Activated T-helper 1 cell treated with anti-CD3 and anti-CD28 coated beads, Interleukin-12 subunit alpha, Interleukin-12 subunit beta, Interleukin-2, Interleukin-4 antibody, amounts not matched to agents 30 ng/mL and 10 ng/mL and 1 ng/mL, durations not matched to agents 14 hours and 24 hours and 36 hours (primary cell): ENCODE data around the gene SPTBN4. TPM values are rescaled to one million over a fixed set of nuclear protein-coding genes. Genes with fewer than 3 reads are reported as not detected.
"Not testable (repeated sequence)": the region's sequence is repeated elsewhere in the genome, so short reads cannot be mapped to it uniquely, and the experiment has no call there.

Experiments
- DNase-seq: peaks from one replicate; pipeline ENCODE4 v3.0.0; 2021; ENCODE audit warnings: low spot score
- H3K27ac Mint-ChIP-seq: one replicate; pipeline ENCODE4 v1.8.0; 2021; ENCODE audit warnings: mild to moderate bottlenecking, mixed read lengths
- H3K27me3 Mint-ChIP-seq: one replicate; pipeline ENCODE4 v1.8.0; 2022; ENCODE audit warnings: mild to moderate bottlenecking, moderate library complexity, mixed read lengths; ENCODE audit not compliant: insufficient read depth
- H3K36me3 Mint-ChIP-seq: one replicate; pipeline ENCODE4 v1.8.0; 2021; ENCODE audit warnings: low read depth, mixed read lengths
- H3K4me1 Mint-ChIP-seq: one replicate; pipeline ENCODE4 v1.8.0; 2021; ENCODE audit warnings: low read depth, mixed read lengths
- H3K4me3 Mint-ChIP-seq: one replicate; pipeline ENCODE4 v1.8.0; 2021; ENCODE audit warnings: mild to moderate bottlenecking, moderate library complexity, mixed read lengths
- H3K9me3 Mint-ChIP-seq: one replicate; pipeline ENCODE4 v1.8.0; 2021; ENCODE audit warnings: mixed read lengths
- intact Hi-C: fragments of 100-400 bp; cut with micrococcal nuclease; formaldehyde crosslinking; loops from one replicate; pipeline ENCODE4 v1.15.1; 2024
- total RNA-seq: library from RNA; stranded (reverse); gene quantifications from 2 replicates; pipeline ENCODE4 v1.2.3, GENCODE V29; 2022

Gene SPTBN4
- total RNA-seq, 1 donor from 2014 or later: 0.21 TPM

DNA sequence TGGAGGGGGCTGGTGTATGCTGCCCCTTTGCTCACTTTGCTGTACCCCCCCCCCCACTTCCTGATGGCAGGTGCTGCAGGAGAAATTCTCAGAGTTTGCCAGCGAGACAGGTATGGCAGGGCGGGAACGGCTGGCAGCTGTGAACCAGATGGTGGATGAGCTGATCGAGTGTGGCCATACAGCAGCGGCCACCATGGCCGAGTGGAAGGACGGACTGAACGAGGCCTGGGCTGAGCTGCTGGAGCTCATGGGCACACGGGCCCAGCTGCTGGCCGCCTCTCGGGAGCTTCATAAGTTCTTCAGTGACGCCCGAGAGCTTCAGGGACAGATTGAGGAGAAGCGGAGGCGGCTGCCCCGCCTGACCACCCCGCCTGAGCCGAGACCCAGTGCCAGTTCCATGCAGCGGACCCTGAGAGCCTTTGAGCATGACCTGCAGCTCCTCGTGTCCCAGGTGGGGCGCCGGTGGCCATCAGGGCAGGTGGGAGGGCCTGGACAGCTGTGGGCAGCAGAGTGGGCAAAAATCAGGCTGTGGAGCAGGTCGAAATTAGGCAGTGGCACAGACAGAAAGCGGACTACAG is 90.2 kb downstream of the SPTBN4 start:
- Mint-ChIP-seq H3K9me3 (no peaks in the 10 kb centered on the region), H3K4me3 (no peak overlapping the region), H3K36me3 (no peaks in the 10 kb centered on the region), H3K27me3 (peaks cover 28% of the 10 kb centered on the region), H3K4me1 (no peaks in the 10 kb centered on the region), H3K27ac (no peak overlapping the region)
- intact Hi-C loops: no loop called here
- no peak for DNase-seq

DNA sequence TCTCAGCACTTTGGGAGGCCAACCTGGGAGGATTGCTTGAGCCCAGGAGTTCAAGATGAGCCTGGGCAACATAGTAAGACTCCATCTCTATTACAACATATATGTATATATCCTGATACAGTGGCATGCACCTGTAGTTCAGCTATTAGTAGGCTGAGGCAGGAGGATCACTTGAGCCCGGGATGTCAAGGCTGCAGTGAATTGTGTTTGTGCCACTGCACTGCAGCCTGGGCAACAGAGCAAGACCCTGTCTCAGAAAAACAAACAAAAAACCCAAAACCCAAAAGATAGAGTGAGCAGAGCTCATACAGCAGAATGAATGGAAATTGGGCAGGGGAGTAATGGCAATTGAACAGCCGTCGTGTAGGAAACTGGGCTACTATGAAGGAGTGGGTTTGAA is 92.6 kb downstream of the SPTBN4 start:
- Mint-ChIP-seq H3K4me1 (no peaks in the 10 kb centered on the region), H3K27ac (peak overlapping the region; percentile 3), H3K27me3 (peaks cover 16% of the 10 kb centered on the region), H3K36me3 (no peaks in the 10 kb centered on the region), H3K4me3 (no peak overlapping the region), H3K9me3 (no peaks in the 10 kb centered on the region)
- intact Hi-C loops: no loop called here
- DNase-seq: no peak

DNA sequence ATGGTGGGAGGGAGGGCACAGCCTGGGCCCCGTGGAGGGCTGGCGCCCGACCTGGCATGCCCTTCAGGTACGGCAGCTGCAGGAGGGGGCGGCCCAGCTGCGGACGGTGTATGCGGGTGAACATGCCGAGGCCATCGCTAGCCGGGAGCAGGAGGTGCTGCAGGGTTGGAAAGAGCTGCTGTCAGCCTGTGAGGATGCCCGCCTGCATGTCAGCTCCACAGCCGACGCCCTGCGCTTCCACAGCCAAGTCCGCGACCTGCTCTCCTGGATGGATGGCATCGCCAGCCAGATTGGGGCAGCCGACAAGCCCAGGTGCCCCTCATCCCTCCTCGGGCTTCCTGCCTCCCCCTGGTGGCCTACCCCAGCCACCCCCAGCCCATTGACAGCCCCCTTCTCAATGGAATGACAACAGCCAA is 93.3 kb downstream of the SPTBN4 start:
- no peaks in the 10 kb centered on the region for H3K4me1 Mint-ChIP-seq
- intact Hi-C loops: no loop called here
- H3K27me3 Mint-ChIP-seq: peaks cover 15% of the 10 kb centered on the region
- DNase-seq: no peak
- H3K36me3 Mint-ChIP-seq: no peaks in the 10 kb centered on the region
- H3K4me3 Mint-ChIP-seq: no peak overlapping the region
- no peaks in the 10 kb centered on the region for H3K9me3 Mint-ChIP-seq
- H3K27ac Mint-ChIP-seq: no peak overlapping the region

DNA sequence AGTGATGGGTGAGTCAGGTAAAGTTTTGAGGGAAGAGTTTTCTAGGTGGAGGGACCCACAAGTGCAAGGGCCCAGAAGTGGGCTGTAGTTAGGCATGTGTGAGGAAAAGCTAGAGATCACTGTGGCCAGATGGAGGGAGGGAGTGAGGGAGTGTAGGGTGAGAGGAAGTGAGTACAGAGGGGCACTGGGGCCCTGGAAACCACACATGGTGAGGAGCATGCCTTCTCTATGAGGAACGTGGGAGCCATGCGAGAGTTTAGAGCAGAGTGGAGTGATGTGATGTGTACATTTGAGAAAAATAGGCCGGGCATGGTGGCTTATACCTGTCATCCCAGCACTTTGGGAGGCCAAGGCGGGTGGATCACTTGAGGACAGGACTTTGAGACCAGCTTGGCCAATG is 95.1 kb downstream of the SPTBN4 start:
- no peaks in the 10 kb centered on the region for H3K4me1 Mint-ChIP-seq
- H3K36me3 Mint-ChIP-seq: no peaks in the 10 kb centered on the region
- no peaks in the 10 kb centered on the region for H3K9me3 Mint-ChIP-seq
- peaks cover 22% of the 10 kb centered on the region for H3K27me3 Mint-ChIP-seq
- intact Hi-C loops: no loop called here
- DNase-seq: no peak
- H3K27ac Mint-ChIP-seq: no peak overlapping the region
- no peak overlapping the region for H3K4me3 Mint-ChIP-seq

DNA sequence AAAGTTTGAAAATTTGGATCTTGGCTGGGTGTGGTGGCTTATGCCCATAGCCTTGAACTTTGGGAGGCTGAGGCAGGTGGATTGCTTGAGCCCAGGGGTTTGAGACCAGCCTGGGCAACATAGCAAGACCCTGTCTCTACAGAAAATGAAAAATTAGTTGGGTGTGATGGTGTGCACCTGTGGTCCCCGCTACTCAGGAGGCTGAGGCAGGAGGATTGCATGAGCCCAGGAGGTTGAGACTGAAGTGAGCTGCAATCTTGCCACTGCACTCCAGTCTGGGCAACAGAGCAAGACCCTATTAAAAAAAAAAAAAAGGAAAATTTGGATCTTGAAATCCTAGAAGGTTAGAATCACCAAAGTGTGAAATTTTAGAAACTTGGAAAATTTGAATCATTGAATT is 97.7 kb downstream of the SPTBN4 start:
- H3K9me3 Mint-ChIP-seq, DNase-seq, H3K4me1 Mint-ChIP-seq, intact Hi-C loops, H3K36me3 Mint-ChIP-seq, H3K4me3 Mint-ChIP-seq: not testable (repeated sequence)
- peaks cover 44% of the 10 kb centered on the region for H3K27me3 Mint-ChIP-seq
- H3K27ac Mint-ChIP-seq: peak overlapping the region; percentile 23

DNA sequence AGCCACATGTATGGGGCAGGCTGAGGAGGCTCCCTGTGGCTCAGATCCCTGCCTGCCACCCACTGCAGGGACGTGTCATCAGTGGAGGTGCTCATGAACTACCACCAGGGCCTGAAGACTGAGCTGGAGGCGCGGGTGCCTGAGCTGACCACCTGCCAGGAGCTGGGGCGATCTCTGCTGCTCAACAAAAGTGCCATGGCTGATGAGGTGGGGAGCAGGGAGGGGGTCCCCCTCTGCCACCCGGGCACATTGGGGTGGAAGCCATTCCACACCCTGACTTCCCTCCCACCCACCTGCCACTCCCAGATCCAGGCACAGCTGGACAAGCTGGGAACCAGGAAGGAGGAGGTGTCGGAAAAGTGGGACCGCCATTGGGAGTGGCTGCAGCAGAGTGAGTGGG is 98.6 kb downstream of the SPTBN4 start:
- no peak for DNase-seq
- no peak overlapping the region for H3K27ac Mint-ChIP-seq
- no peak overlapping the region for H3K4me3 Mint-ChIP-seq
- no peaks in the 10 kb centered on the region for H3K9me3 Mint-ChIP-seq
- peaks cover 2% of the 10 kb centered on the region for H3K36me3 Mint-ChIP-seq
- H3K27me3 Mint-ChIP-seq: peaks cover 48% of the 10 kb centered on the region
- intact Hi-C loops: no loop called here
- H3K4me1 Mint-ChIP-seq: peaks cover 8% of the 10 kb centered on the region

DNA sequence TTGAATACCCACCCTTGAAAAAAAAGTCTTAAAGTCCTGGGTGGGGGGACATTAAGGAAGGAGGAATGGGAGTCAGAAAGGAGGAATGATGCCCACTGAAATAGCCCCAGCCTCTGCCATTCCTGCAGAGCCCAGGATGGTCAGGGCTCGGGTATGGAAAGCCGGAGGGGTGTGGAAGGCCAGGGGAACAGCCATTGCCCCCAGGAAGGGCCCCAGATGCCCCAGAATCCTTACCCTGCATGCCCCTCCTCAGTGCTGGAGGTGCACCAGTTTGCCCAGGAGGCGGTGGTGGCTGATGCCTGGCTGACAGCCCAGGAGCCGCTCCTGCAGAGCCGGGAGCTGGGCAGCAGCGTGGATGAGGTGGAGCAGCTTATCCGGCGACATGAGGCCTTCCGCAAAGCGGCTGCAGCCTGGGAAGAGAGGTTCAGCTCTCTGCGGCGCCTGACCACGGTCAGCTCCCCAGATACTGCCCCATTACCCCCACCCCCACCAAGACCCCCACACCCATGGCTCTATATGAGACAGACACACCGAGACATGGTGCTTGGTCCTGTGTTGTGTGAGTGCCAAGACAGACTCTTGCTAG is 99.2 kb downstream of the SPTBN4 start:
- intact Hi-C loops: no loop called here
- H3K4me1 Mint-ChIP-seq: peaks cover 12% of the 10 kb centered on the region
- H3K4me3 Mint-ChIP-seq: no peak overlapping the region
- no peak for DNase-seq
- H3K27me3 Mint-ChIP-seq: peaks cover 50% of the 10 kb centered on the region
- H3K27ac Mint-ChIP-seq: no peak overlapping the region
- no peaks in the 10 kb centered on the region for H3K9me3 Mint-ChIP-seq
- peaks cover 2% of the 10 kb centered on the region for H3K36me3 Mint-ChIP-seq

DNA sequence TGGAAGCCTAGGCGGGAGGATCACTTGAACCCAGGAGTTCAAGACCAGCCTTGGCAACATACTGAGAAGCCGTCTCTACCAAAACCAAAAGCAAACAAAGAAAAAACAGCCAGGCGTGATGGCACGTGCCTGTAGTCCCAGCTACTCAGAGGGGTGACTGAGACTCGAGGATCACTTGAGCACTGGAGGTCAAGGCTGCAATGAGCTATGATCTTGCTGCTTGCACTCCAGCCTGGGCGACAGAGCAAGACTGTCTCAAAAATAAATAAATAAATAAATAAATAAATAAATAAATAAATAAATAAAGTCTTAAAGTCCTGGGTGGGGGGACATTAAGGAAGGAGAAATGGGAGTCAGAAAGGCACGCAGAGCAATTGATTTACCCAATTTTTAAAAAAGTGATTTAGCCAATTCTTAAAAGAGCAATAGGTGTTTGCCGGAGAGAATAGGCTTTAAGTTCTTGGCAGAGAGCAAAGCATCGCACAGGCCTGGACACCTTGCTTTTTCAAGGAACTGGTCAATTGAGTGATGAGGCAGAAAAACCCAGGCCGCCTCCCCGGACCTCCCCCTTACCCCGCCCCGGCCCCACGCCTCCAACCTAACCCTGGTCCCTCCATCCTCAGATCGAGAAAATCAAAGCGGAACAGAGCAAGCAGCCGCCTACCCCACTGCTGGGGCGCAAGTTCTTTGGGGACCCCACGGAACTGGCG is 100.4 kb downstream of the SPTBN4 start:
- intact Hi-C loops: no loop called here
- peaks cover 2% of the 10 kb centered on the region for H3K36me3 Mint-ChIP-seq
- peaks cover 14% of the 10 kb centered on the region for H3K4me1 Mint-ChIP-seq
- peaks cover 50% of the 10 kb centered on the region for H3K27me3 Mint-ChIP-seq
- H3K27ac Mint-ChIP-seq: no peak overlapping the region
- H3K4me3 Mint-ChIP-seq: no peak overlapping the region
- no peak for DNase-seq
- no peaks in the 10 kb centered on the region for H3K9me3 Mint-ChIP-seq

DNA sequence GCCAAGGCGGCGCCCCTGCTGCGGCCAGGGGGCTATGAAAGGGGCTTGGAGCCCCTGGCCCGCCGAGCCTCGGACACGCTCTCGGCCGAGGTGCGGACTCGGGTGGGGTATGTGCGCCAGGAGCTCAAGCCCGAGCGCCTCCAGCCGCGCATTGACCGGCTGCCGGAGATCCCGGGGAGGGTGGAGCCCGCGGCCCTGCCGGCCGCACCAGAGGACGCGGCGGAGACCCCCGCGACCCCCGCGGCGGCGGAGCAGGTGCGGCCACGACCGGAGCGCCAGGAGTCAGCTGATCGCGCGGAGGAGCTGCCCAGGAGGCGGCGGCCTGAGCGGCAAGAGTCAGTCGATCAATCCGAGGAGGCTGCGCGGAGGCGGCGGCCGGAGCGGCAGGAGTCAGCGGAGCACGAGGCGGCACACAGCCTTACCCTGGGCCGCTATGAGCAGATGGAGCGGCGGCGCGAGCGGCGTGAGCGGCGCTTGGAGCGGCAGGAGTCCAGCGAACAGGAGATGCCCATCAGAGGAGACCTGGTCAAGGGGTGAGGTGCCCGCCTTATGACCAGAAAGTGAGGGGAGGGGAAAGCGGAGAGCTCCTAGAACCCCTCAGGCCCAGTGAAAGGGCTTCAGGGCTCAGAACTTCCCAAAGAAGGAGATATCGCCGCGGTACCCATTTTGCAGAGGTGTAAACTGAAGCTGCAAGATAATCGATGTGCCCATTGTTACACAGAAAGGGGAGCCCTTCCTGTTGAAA is 101.1 kb downstream of the SPTBN4 start:
- H3K9me3 Mint-ChIP-seq: no peaks in the 10 kb centered on the region
- no peak overlapping the region for H3K27ac Mint-ChIP-seq
- H3K36me3 Mint-ChIP-seq: peaks cover 2% of the 10 kb centered on the region
- no peak for DNase-seq
- H3K4me1 Mint-ChIP-seq: peaks cover 14% of the 10 kb centered on the region
- intact Hi-C loops: no loop called here
- H3K4me3 Mint-ChIP-seq: no peak overlapping the region
- H3K27me3 Mint-ChIP-seq: peaks cover 50% of the 10 kb centered on the region

DNA sequence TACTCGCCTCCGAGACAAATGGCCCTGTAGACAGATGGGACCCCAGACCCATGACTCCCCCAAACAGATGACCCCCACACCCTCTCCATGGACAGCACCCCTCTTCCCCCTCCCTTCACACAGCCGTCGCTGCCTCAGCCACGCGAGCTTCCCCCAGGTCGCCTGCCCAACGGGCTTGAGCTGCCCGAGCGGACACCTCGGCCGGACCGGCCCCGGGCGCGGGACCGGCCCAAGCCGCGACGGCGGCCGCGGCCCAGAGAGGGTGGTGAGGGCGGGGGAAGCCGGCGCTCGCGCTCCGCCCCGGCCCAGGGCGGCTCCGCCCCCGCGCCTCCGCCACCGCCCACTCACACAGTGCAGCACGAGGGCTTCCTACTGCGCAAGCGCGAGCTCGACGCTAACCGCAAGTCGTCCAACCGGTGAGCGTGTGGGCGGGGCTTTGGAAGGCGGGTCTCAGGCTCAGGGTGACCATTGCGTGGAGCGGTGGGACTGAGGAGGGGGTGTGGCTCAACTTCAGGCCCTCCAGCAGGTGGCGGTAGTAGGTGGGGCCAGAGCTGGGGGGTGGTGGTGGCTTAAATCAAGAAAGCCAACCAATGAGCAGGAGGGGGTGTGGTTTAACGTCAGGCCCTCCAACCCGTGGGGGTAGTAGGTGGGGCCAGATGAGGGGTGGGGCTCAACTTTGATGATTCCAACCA is 103.7 kb downstream of the SPTBN4 start:
- peaks cover 38% of the 10 kb centered on the region for H3K27me3 Mint-ChIP-seq
- H3K4me3 Mint-ChIP-seq: peak overlapping the region; percentile 65
- H3K36me3 Mint-ChIP-seq: peaks cover 2% of the 10 kb centered on the region
- peak overlapping the region; percentile 72 for H3K27ac Mint-ChIP-seq
- no peaks in the 10 kb centered on the region for H3K9me3 Mint-ChIP-seq
- intact Hi-C loops: loop anchor here (1.0 to 2.0 kb wide), 7 partner anchors 8 to 166 kb away; no protein-coding TSS in a partner anchor
- H3K4me1 Mint-ChIP-seq: peaks cover 14% of the 10 kb centered on the region
- DNase-seq: peak; percentile 97

DNA sequence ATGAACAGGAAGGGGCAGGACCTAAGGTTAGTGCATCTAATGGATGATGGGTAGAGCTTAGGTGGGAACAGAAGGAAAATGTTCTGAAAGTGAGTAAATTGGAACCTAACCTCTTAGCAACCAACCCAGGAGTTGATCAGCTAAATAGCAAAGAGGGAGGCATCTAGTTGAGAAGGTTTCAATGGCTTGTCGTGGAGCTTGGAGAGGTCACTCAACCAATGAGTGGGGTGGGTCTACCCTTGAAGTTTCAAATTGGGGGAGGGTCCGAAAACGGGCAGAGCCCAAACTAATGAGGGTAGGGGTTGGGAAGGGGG is 104.2 kb downstream of the SPTBN4 start:
- no peaks in the 10 kb centered on the region for H3K9me3 Mint-ChIP-seq
- H3K27me3 Mint-ChIP-seq: peaks cover 35% of the 10 kb centered on the region
- DNase-seq: no peak
- peaks cover 2% of the 10 kb centered on the region for H3K36me3 Mint-ChIP-seq
- intact Hi-C loops: loop anchor here (1.0 to 2.0 kb wide), 3 partner anchors 22 to 167 kb away; no protein-coding TSS in a partner anchor
- peak overlapping the region; percentile 64 for H3K4me3 Mint-ChIP-seq
- peak overlapping the region; percentile 72 for H3K27ac Mint-ChIP-seq
- H3K4me1 Mint-ChIP-seq: peaks cover 16% of the 10 kb centered on the region

DNA sequence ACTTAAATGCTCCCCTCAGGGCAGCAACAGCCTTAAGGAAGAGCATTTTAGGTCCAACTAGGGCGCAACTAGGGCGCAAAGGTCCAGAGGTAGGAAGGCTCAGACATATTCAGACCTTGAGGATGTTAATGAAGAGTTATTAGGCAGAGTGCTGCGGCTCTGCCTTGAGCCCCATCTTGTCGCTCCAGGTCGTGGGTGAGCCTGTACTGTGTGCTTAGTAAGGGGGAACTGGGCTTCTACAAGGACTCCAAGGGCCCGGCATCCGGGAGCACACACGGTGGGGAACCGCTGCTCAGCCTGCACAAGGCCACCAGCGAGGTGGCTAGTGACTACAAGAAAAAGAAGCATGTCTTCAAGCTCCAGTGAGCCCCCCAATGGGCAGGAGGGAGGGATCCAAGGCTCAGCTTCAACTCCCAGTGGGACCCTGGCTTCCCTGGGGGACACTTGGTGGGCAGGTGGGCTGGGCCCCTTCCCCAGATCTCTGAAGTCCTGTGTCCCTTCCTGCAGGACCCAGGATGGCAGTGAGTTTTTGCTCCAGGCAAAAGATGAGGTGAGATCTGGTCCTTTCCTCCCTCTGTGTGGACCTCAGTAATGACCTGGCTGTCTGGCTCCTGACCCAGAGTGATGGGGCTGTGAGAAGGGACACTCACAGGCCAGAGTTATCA is 105.2 kb downstream of the SPTBN4 start:
- intact Hi-C loops: loop anchor here (1.0 to 2.0 kb wide), 3 partner anchors 23 to 168 kb away; no protein-coding TSS in a partner anchor
- H3K4me1 Mint-ChIP-seq: peaks cover 18% of the 10 kb centered on the region
- DNase-seq: no peak
- no peak overlapping the region for H3K27ac Mint-ChIP-seq
- no peaks in the 10 kb centered on the region for H3K9me3 Mint-ChIP-seq
- peaks cover 28% of the 10 kb centered on the region for H3K27me3 Mint-ChIP-seq
- H3K36me3 Mint-ChIP-seq: peaks cover 2% of the 10 kb centered on the region
- no peak overlapping the region for H3K4me3 Mint-ChIP-seq
